ENCODE measurements around the gene FAF1. TPM values are rescaled to one million over a fixed set of nuclear protein-coding genes. Genes with fewer than 3 reads are reported as not detected.
"Not testable (repeated sequence)": the region's sequence is repeated elsewhere in the genome, so short reads cannot be mapped to it uniquely, and the experiment has no call there.

The FAF1 gene
- total RNA-seq, 3 donors from 2014 or later = 59.8 to 64.2 (median 60.1) TPM

GRCh38 chr1:50878434-50878833 is 81.6 kb downstream of the FAF1 start:
- Mint-ChIP-seq H3K27me3 (ENCODE audit: low read depth) (no peaks in the 10 kb centered on the region), H3K36me3 (ENCODE audit: insufficient read depth) (peaks cover 3% of the 10 kb centered on the region), H3K4me1 (ENCODE audit: low read depth) (peaks cover 21% of the 10 kb centered on the region), H3K9me3 (no peaks in the 10 kb centered on the region), H3K4me3 (no peak overlapping the region)
- no peak for DNase-seq
- ATAC-seq = no peak

- Mint-ChIP-seq H3K27me3 (ENCODE audit: low read depth) (no peaks in the 10 kb centered on the region), H3K9me3 (no peaks in the 10 kb centered on the region), H3K4me1 (ENCODE audit: low read depth) (peaks cover 18% of the 10 kb centered on the region), H3K36me3 (ENCODE audit: insufficient read depth) (peaks cover 3% of the 10 kb centered on the region), H3K4me3 (no peak overlapping the region)
- no peak for ATAC-seq
- DNase-seq = no peak
These were observed 82.4 kb downstream of the FAF1 start for GRCh38 chr1:50877641-50878040.

GRCh38 chr1:50873458-50874187 is 86.4 kb downstream of the FAF1 start:
- no peaks in the 10 kb centered on the region for H3K27me3 Mint-ChIP-seq (ENCODE audit: low read depth)
- H3K4me1 Mint-ChIP-seq (ENCODE audit: low read depth) = peaks cover 7% of the 10 kb centered on the region
- DNase-seq (peak; percentile 53), ATAC-seq (peak; percentile 81 to 90)
- H3K4me3 Mint-ChIP-seq = peak overlapping the region; percentile 51
- peaks cover 5% of the 10 kb centered on the region for H3K36me3 Mint-ChIP-seq (ENCODE audit: insufficient read depth)
- H3K9me3 Mint-ChIP-seq = no peaks in the 10 kb centered on the region

- Mint-ChIP-seq H3K36me3 (ENCODE audit: insufficient read depth) (peaks cover 13% of the 10 kb centered on the region), H3K4me1 (ENCODE audit: low read depth) (peaks cover 17% of the 10 kb centered on the region), H3K9me3 (peaks cover 38% of the 10 kb centered on the region)
- not testable (repeated sequence) for DNase-seq; H3K27me3 Mint-ChIP-seq (ENCODE audit: low read depth); ATAC-seq; H3K4me3 Mint-ChIP-seq
These were observed 95.2 kb downstream of the FAF1 start for GRCh38 chr1:50864845-50865244.

- peaks cover 37% of the 10 kb centered on the region for H3K9me3 Mint-ChIP-seq
- H3K4me3 Mint-ChIP-seq = no peak overlapping the region
- ATAC-seq (no peak), DNase-seq (no peak)
- peaks cover 19% of the 10 kb centered on the region for H3K4me1 Mint-ChIP-seq (ENCODE audit: low read depth)
- peaks cover 14% of the 10 kb centered on the region for H3K36me3 Mint-ChIP-seq (ENCODE audit: insufficient read depth)
- no peaks in the 10 kb centered on the region for H3K27me3 Mint-ChIP-seq (ENCODE audit: low read depth)
These were observed 98.3 kb downstream of the FAF1 start for GRCh38 chr1:50861772-50862171.

DNA sequence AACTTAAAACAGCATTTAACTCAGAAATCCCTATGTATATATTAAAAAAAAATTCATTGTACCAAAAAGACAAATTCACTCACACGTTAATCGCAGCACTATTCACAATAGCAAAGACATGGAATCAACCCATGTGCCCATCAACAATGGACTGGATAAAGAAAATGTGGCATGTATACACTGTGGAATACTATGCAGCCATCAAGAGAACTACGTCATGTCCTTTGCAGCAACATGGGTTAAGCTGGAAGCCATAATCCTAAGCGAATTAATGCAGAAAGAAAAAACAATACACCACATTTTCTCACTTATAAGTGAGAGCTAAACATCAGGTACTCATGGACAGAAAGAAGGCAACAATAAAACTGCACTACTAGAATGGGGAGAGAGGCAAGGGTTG is 99.4 kb downstream of the FAF1 start:
- Mint-ChIP-seq H3K9me3 (peaks cover 27% of the 10 kb centered on the region), H3K4me1 (ENCODE audit: low read depth) (peaks cover 16% of the 10 kb centered on the region), H3K27me3 (ENCODE audit: low read depth) (no peaks in the 10 kb centered on the region), H3K4me3 (no peak overlapping the region), H3K36me3 (ENCODE audit: insufficient read depth) (peaks cover 15% of the 10 kb centered on the region)
- no peak for DNase-seq
- no peak for ATAC-seq

- DNase-seq = no peak
- Mint-ChIP-seq H3K4me1 (ENCODE audit: low read depth) (peaks cover 16% of the 10 kb centered on the region), H3K9me3 (peaks cover 27% of the 10 kb centered on the region), H3K27me3 (ENCODE audit: low read depth) (no peaks in the 10 kb centered on the region), H3K36me3 (ENCODE audit: insufficient read depth) (peaks cover 15% of the 10 kb centered on the region), H3K4me3 (no peak overlapping the region)
- ATAC-seq = no peak
These were observed 99.8 kb downstream of the FAF1 start for GRCh38 chr1:50860256-50860655.

GRCh38 chr1:50859657-50860056 is 100.4 kb downstream of the FAF1 start:
- H3K4me3 Mint-ChIP-seq = no peak overlapping the region
- peaks cover 16% of the 10 kb centered on the region for H3K4me1 Mint-ChIP-seq (ENCODE audit: low read depth)
- H3K9me3 Mint-ChIP-seq = peaks cover 27% of the 10 kb centered on the region
- no peak for ATAC-seq
- H3K36me3 Mint-ChIP-seq (ENCODE audit: insufficient read depth) = peaks cover 15% of the 10 kb centered on the region
- no peaks in the 10 kb centered on the region for H3K27me3 Mint-ChIP-seq (ENCODE audit: low read depth)
- DNase-seq = no peak

DNA sequence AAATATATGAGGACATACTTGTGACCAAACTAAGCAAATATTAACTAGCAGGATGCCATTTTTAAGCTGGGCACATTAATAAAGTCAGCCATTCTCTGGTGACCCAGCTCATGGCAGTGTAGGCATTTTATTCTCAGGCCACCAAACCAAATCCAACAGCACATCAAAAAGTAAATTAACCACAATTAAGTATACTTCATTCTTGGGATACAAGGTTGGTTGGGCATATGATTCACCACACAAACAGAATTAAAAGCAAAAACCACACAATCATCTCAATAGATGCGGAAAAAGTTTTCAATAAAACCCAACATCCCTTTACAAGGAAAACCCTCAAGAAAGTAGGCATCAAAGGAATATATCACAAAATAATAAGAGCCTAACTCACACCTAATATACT is 101.3 kb downstream of the FAF1 start:
- Mint-ChIP-seq H3K4me1 (ENCODE audit: low read depth) (peaks cover 16% of the 10 kb centered on the region), H3K4me3 (no peak overlapping the region), H3K36me3 (ENCODE audit: insufficient read depth) (peaks cover 17% of the 10 kb centered on the region), H3K27me3 (ENCODE audit: low read depth) (no peaks in the 10 kb centered on the region), H3K9me3 (peaks cover 27% of the 10 kb centered on the region)
- no peak for DNase-seq
- no peak for ATAC-seq

DNA sequence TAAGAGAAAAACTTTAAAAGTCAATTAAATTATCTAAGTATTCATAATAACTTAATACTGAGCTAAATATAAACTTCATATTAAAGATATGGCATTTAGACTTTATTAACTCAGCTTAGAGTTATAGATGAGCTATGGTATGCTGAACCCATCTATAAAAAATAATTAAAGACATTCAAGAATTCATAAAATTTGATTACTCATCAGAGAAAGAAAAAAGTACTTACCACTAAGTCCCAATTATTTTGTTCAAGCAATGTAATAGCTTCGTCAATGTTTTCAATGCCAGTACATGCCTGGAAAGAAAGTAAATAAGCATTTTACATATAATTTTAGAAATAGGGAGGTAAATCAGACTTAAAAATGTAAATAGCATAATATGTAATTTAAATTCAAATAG is 102.4 kb downstream of the FAF1 start:
- Mint-ChIP-seq H3K36me3 (ENCODE audit: insufficient read depth) (peaks cover 17% of the 10 kb centered on the region), H3K27me3 (ENCODE audit: low read depth) (no peaks in the 10 kb centered on the region), H3K4me1 (ENCODE audit: low read depth) (peaks cover 23% of the 10 kb centered on the region), H3K9me3 (peaks cover 23% of the 10 kb centered on the region), H3K4me3 (no peak overlapping the region)
- DNase-seq (no peak), ATAC-seq (no peak)

GRCh38 chr1:50853325-50853724 is 106.7 kb downstream of the FAF1 start:
- Mint-ChIP-seq H3K36me3 (ENCODE audit: insufficient read depth) (peaks cover 9% of the 10 kb centered on the region), H3K9me3 (no peaks in the 10 kb centered on the region), H3K4me3 (no peak overlapping the region), H3K27me3 (ENCODE audit: low read depth) (no peaks in the 10 kb centered on the region), H3K4me1 (ENCODE audit: low read depth) (peaks cover 16% of the 10 kb centered on the region)
- no peak for ATAC-seq
- no peak for DNase-seq

DNA sequence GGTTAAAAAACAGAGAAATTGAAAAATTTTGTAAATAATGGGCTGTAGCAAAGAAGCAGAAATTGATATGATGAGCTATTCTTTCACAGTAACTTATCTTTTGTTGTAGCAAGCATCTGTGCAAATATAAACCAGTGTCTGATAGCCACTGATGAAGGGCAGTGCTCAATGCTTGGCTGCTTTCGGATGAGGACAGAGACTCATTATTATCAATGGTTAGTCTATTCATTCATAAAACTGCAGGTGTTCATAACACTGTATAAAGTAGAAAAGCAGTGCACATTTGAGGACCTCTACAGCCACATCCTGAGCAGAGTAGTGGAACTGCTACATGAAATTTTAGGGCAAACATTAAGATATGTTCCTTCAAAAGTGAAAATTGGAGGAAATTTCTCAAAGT is 107.2 kb downstream of the FAF1 start:
- H3K36me3 Mint-ChIP-seq (ENCODE audit: insufficient read depth) = peaks cover 10% of the 10 kb centered on the region
- DNase-seq = no peak
- H3K27me3 Mint-ChIP-seq (ENCODE audit: low read depth) = no peaks in the 10 kb centered on the region
- no peak overlapping the region for H3K4me3 Mint-ChIP-seq
- no peak for ATAC-seq
- H3K9me3 Mint-ChIP-seq = peaks cover 4% of the 10 kb centered on the region
- H3K4me1 Mint-ChIP-seq (ENCODE audit: low read depth) = peaks cover 16% of the 10 kb centered on the region

DNA sequence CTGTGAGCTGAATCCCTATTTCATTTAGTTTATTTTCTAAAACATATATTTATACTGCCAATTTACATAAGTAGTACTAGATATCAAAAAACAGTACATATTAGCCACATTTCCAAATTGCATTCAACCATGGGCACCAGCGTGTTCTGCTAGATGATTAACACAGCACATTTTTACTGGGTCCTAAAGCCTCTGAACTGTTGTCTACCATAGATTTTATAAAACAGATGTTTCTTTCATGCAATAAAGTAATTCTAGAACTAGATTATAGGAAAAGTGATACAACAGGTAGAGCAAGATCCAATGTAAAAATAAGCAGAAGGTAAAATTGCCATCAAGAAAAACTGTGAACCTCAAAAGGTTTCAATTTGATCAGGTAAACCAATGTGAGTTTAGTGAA is 108.6 kb downstream of the FAF1 start:
- H3K9me3 Mint-ChIP-seq = peaks cover 15% of the 10 kb centered on the region
- no peak for DNase-seq
- H3K36me3 Mint-ChIP-seq (ENCODE audit: insufficient read depth) = peaks cover 21% of the 10 kb centered on the region
- no peak overlapping the region for H3K4me3 Mint-ChIP-seq
- ATAC-seq = no peak
- H3K27me3 Mint-ChIP-seq (ENCODE audit: low read depth) = no peaks in the 10 kb centered on the region
- H3K4me1 Mint-ChIP-seq (ENCODE audit: low read depth) = peaks cover 21% of the 10 kb centered on the region

- DNase-seq = no peak
- H3K36me3 Mint-ChIP-seq (ENCODE audit: insufficient read depth) = peaks cover 20% of the 10 kb centered on the region
- peaks cover 22% of the 10 kb centered on the region for H3K4me1 Mint-ChIP-seq (ENCODE audit: low read depth)
- no peak overlapping the region for H3K4me3 Mint-ChIP-seq
- peaks cover 15% of the 10 kb centered on the region for H3K9me3 Mint-ChIP-seq
- H3K27me3 Mint-ChIP-seq (ENCODE audit: low read depth) = no peaks in the 10 kb centered on the region
- no peak for ATAC-seq
These were observed 109.0 kb downstream of the FAF1 start for GRCh38 chr1:50851034-50851433.

DNA sequence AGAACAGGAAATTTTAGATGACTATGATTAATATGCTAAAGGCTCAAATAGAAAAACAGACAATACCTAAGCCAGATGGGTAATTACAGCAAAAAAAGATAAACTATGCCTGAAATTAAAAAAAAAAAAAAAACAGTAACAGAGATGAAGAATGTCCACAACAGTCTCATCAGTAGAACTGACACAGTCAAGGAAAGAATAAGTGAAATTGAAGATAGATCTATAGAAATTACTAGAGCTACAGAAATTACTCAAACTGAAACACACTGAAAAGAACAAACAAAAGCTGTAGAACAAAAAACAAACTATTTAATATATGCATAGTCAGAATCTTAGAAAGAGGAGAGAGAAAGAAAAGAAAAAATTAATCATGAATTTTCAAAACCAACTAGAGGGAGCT is 112.8 kb downstream of the FAF1 start:
- H3K36me3 Mint-ChIP-seq (ENCODE audit: insufficient read depth) = peaks cover 27% of the 10 kb centered on the region
- H3K4me1 Mint-ChIP-seq (ENCODE audit: low read depth) = peaks cover 18% of the 10 kb centered on the region
- DNase-seq = no peak
- ATAC-seq = no peak
- H3K9me3 Mint-ChIP-seq = peaks cover 15% of the 10 kb centered on the region
- H3K4me3 Mint-ChIP-seq = no peak overlapping the region
- H3K27me3 Mint-ChIP-seq (ENCODE audit: low read depth) = no peaks in the 10 kb centered on the region
